DND-41 (cell line): ENCODE results near the gene FOXD1.

ENCODE experiments used
- CTCF ChIP-seq: IDR thresholded peaks from 2 replicates; pipeline ENCODE4 v1.5.1; 2012; ENCODE audit warnings: borderline replicate concordance, low read length, moderate library complexity, mild to moderate bottlenecking; ENCODE audit not compliant: poor library complexity, severe bottlenecking; ENCODE audit errors: extremely low read depth
- EZH2 ChIP-seq: IDR thresholded peaks from 3 replicates; pipeline ENCODE4 v1.6.1; 2012; ENCODE audit warnings: borderline replicate concordance, low read depth, mild to moderate bottlenecking, moderate library complexity, low read length, inconsistent platforms; ENCODE audit not compliant: severe bottlenecking

- no peak for TF ChIP-seq CTCF
- TF ChIP-seq EZH2 = no peak
These were observed 10.8 kb upstream of the FOXD1 start for GRCh38 chr5:73459366-73459765.
